Kidney (tissue), 14 donors: ENCODE data around the gene CCDC107. TPM values are rescaled to one million over a fixed set of nuclear protein-coding genes. Genes with fewer than 3 reads are reported as not detected.

ENCODE experiments used
- DNase-seq, 5 donors: peaks; one replicate each; pipeline ENCODE4 v3.0.0-alpha.2; 2013 to 2020
- FAIRE-seq: peaks from 2 replicates; lab custom pipeline; 2012; peaks lifted over from hg19 to GRCh38; lab: Jason Lieb, UNC
- H3K27ac ChIP-seq, 2 donors: one replicate each; pipeline ENCODE4 v1.7.0; 2013; ENCODE audit warnings: low read depth in 2 of 2, low read length in 2 of 2, inconsistent platforms in 1 of 2
- H3K27me3 ChIP-seq: one replicate; pipeline ENCODE4 v1.7.1; 2013; ENCODE audit warnings: low read length, inconsistent platforms; ENCODE audit not compliant: control insufficient read depth, insufficient read depth
- H3K36me3 ChIP-seq, 3 donors: one replicate each; pipeline versions ENCODE4 v1.7.0 to v1.7.1; 2013; ENCODE audit warnings: low read length in 3 of 3, control low read depth in 1 of 3, inconsistent platforms in 1 of 3; ENCODE audit not compliant: insufficient read depth in 3 of 3, control insufficient read depth in 2 of 3
- H3K4me1 ChIP-seq, 3 donors: one replicate each; pipeline versions ENCODE4 v1.7.0 to v1.7.1; 2013; ENCODE audit warnings: low read length in 3 of 3, inconsistent platforms in 1 of 3, low read depth in 1 of 3; ENCODE audit not compliant: control insufficient read depth in 2 of 3, insufficient read depth in 2 of 3
- H3K4me3 ChIP-seq, 3 donors: one replicate each; pipeline versions ENCODE4 v1.7.0 to v1.8.1; 2013; ENCODE audit warnings: low read length in 3 of 3, control low read depth in 1 of 3, inconsistent platforms in 1 of 3
- H3K9ac ChIP-seq, 3 donors: one replicate each; pipeline versions ENCODE4 v1.7.0 to v1.7.1; 2013; ENCODE audit warnings: low read length in 3 of 3, control low read depth in 1 of 3, inconsistent platforms in 1 of 3
- H3K9me3 ChIP-seq, 3 donors: one replicate each; pipeline versions ENCODE4 v1.7.0 to v1.7.1; 2013; ENCODE audit warnings: low read length in 3 of 3, control low read depth in 1 of 3, inconsistent platforms in 1 of 3; ENCODE audit not compliant: control insufficient read depth in 2 of 3, insufficient read depth in 1 of 3
- CTCF ChIP-seq: IDR thresholded peaks from 3 replicates; pipeline ENCODE4 v1.5.1; 2012; ENCODE audit warnings: mild to moderate bottlenecking, moderate library complexity, borderline replicate concordance; ENCODE audit not compliant: insufficient read depth; ENCODE audit errors: extremely low read depth
- intact Hi-C: fragments of 100-400 bp; cut with DNase I; formaldehyde crosslinking; loops from one replicate; pipeline ENCODE4 v1.11.1; 2022
- polyA plus RNA-seq: library from polyadenylated mRNA; stranded (reverse); fragments of 350-450 nt; fragmentation: Illumina TruSeq; extraction: RNeasy Lipid Tissue Mini Kit (QIAGEN cat#74804); gene quantifications from one replicate; pipeline ENCODE4 v1.2.3, GENCODE V29; 2014; ENCODE audit warnings: low read depth, low replicate concordance; ENCODE audit not compliant: insufficient read depth
- total RNA-seq: library from RNA; stranded (reverse); fragmentation: NEBNext Ultra II Directional; extraction: Animal tissue kit (Norgen Biotek cat#: 25700); gene quantifications from one replicate; pipeline ENCODE4 v1.2.1, GENCODE V29; 2021
- donor health status: control.
- donor health status: control.
- donor health status: control.
- donor health status: control.
- donor health status: control.
- donor health status: DM: yes; HTN: yes; CAD: no.
- donor health status: Normal renal cell carcinoma (clear cell type).

CCDC107 gene
- total and polyA plus RNA-seq, 2 donors from 2014 or later, result 26.8 to 52.3 TPM

- FAIRE-seq (no peak), DNase-seq (peak in 1 of 5 donors; percentile 79)
- no peaks in the 10 kb centered on the region for H3K27me3 ChIP-seq
- peaks cover 0 to 3% (median 0%) of the 10 kb centered on the region in 3 donors for H3K4me1 ChIP-seq
- H3K9ac ChIP-seq, result no peak within 1 kb of the TSS
- no peaks in the 10 kb centered on the region for H3K9me3 ChIP-seq
- no peak for TF ChIP-seq CTCF
- H3K4me3 ChIP-seq, result no peak within 1 kb of the TSS
- H3K36me3 ChIP-seq, result no peaks in the 10 kb centered on the region
- H3K27ac ChIP-seq, result no peak within 1 kb of the TSS
- intact Hi-C loops, result no loop called here
Measured at GRCh38 chr9:35650341-35651158, 7.5 kb upstream of the CCDC107 start, which contains the start of gene SIT1. TSS of gene SIT1 (minus strand) at chr9:35650931. CDS start at chr9:35650853, 78 bp downstream.

- Histone ChIP-seq H3K27me3 (no peaks in the 10 kb centered on the region), H3K27ac (no peak overlapping the region), H3K4me1 (peaks cover 0 to 4% (median 4%) of the 10 kb centered on the region in 3 donors), H3K9me3 (no peaks in the 10 kb centered on the region), H3K9ac (no peak overlapping the region), H3K4me3 (no peak overlapping the region), H3K36me3 (no peaks in the 10 kb centered on the region)
- no peak for FAIRE-seq
- intact Hi-C loops, result no loop called here
- no peak for TF ChIP-seq CTCF
- DNase-seq, result peak in 1 of 5 donors; percentile 24
Measured at GRCh38 chr9:35651956-35652828, 5.9 kb upstream of the CCDC107 start.

- H3K4me1 ChIP-seq, result peaks cover 0 to 4% (median 4%) of the 10 kb centered on the region in 3 donors
- no peaks in the 10 kb centered on the region for H3K36me3 ChIP-seq
- FAIRE-seq (no peak), DNase-seq (peak in 2 of 5 donors; percentile 22 to 24)
- H3K4me3 ChIP-seq, result no peak overlapping the region
- H3K9ac ChIP-seq, result no peak overlapping the region
- H3K27me3 ChIP-seq, result no peaks in the 10 kb centered on the region
- no peaks in the 10 kb centered on the region for H3K9me3 ChIP-seq
- intact Hi-C loops, result no loop called here
- H3K27ac ChIP-seq, result no peak overlapping the region
- TF ChIP-seq CTCF, result no peak
Measured at GRCh38 chr9:35652829-35653209, 5.3 kb upstream of the CCDC107 start.
